GM18907 (cell line): ENCODE measurements around the gene THAP3.
A peak's percentile ranks its signal among the peaks of the same experiment; 100 is the strongest.

Experiments
- ATAC-seq: cut with Tn5 transposase; IDR thresholded peaks from one replicate; pipeline ENCODE4 v1.9.1; 2021; ENCODE audit warnings: mild to moderate bottlenecking, moderate library complexity; ENCODE audit not compliant: unreplicated experiment

Gene THAP3

GRCh38 chr1:6624710-6625583, at the start of gene THAP3:
TSS of gene THAP3 (plus strand) at chr1:6624868. CDS start at chr1:6625219, 351 bp downstream.
- ATAC-seq: peak; percentile 74

- ATAC-seq: no peak
Measured at GRCh38 chr1:6577831-6578525, 46.7 kb upstream of the THAP3 start.

- no peak for ATAC-seq
Measured at GRCh38 chr1:6578624-6579373, 45.9 kb upstream of the THAP3 start.

- ATAC-seq: peak; percentile 94
Measured at GRCh38 chr1:6579374-6580118, 45.1 kb upstream of the THAP3 start, which contains the start of gene ZBTB48. TSS of gene ZBTB48 (plus strand) at chr1:6579994. CDS start at chr1:6580610, 616 bp downstream.

GRCh38 chr1:6580119-6580592, 44.5 kb upstream of the THAP3 start:
- peak; percentile 6 for ATAC-seq

- ATAC-seq: no peak
Measured at GRCh38 chr1:6580593-6581409, 43.9 kb upstream of the THAP3 start.

GRCh38 chr1:6581561-6582305, 42.9 kb upstream of the THAP3 start:
- no peak for ATAC-seq

- ATAC-seq: no peak
Measured at GRCh38 chr1:6582370-6582769, 42.3 kb upstream of the THAP3 start.

- no peak for ATAC-seq
Measured at GRCh38 chr1:6584126-6585080, 40.3 kb upstream of the THAP3 start.

- no peak for ATAC-seq
Measured at GRCh38 chr1:6585081-6585722, 39.5 kb upstream of the THAP3 start.

GRCh38 chr1:6585841-6586240, 38.8 kb upstream of the THAP3 start:
- ATAC-seq: no peak

GRCh38 chr1:6586404-6586816, 38.3 kb upstream of the THAP3 start:
- ATAC-seq: no peak

- no peak for ATAC-seq
Measured at GRCh38 chr1:6587261-6588005, 37.2 kb upstream of the THAP3 start.

GRCh38 chr1:6588128-6588892, 36.4 kb upstream of the THAP3 start:
- ATAC-seq: no peak

- ATAC-seq: no peak
Measured at GRCh38 chr1:6588893-6589520, 35.7 kb upstream of the THAP3 start.
